IPS-NIHi11 (cell line): ENCODE data around the gene SOX13.

Experiments
- DNase-seq: peaks from one replicate; pipeline ENCODE4 v3.0.0; 2012; ENCODE audit warnings: mixed read lengths, low spot score

SOX13 gene

GRCh38 chr1:204106825-204107224 lies 33.9 kb downstream of the SOX13 start:
- DNase-seq = no peak

GRCh38 chr1:204107892-204108291 lies 35.0 kb downstream of the SOX13 start:
- no peak for DNase-seq

- DNase-seq = peak; percentile 88
Observed at GRCh38 chr1:204108312-204109141, 35.6 kb downstream of the SOX13 start.

- DNase-seq = no peak
Observed at GRCh38 chr1:204110894-204111633, 38.1 kb downstream of the SOX13 start.

- no peak for DNase-seq
Observed at GRCh38 chr1:204112876-204113730, 40.2 kb downstream of the SOX13 start.

- DNase-seq = no peak
Observed at GRCh38 chr1:204113896-204114295, 41.0 kb downstream of the SOX13 start.

GRCh38 chr1:204114606-204115005 lies 41.7 kb downstream of the SOX13 start:
- DNase-seq = no peak

- DNase-seq = no peak
Observed at GRCh38 chr1:204115116-204115515, 42.2 kb downstream of the SOX13 start.

- no peak for DNase-seq
Observed at GRCh38 chr1:204116539-204116938, 43.6 kb downstream of the SOX13 start.

- no peak for DNase-seq
Observed at GRCh38 chr1:204121840-204122555, 49.1 kb downstream of the SOX13 start.

- DNase-seq = peak; percentile 83
Observed at GRCh38 chr1:204123376-204123775, 50.5 kb downstream of the SOX13 start.

GRCh38 chr1:204124639-204125038 lies 51.7 kb downstream of the SOX13 start:
- DNase-seq = no peak

GRCh38 chr1:204125759-204126351 lies 52.9 kb downstream of the SOX13 start:
- no peak for DNase-seq

- DNase-seq = no peak
Observed at GRCh38 chr1:204126386-204126785, 53.5 kb downstream of the SOX13 start.

- DNase-seq = no peak
Observed at GRCh38 chr1:204126956-204127355, 54.0 kb downstream of the SOX13 start.

GRCh38 chr1:204127597-204128242 lies 54.8 kb downstream of the SOX13 start:
- peak; percentile 74 for DNase-seq

GRCh38 chr1:204128464-204128963 lies 55.6 kb downstream of the SOX13 start:
- no peak for DNase-seq

GRCh38 chr1:204128964-204129896 lies 56.3 kb downstream of the SOX13 start:
- DNase-seq = peak; percentile 96

GRCh38 chr1:204130178-204130577 lies 57.3 kb downstream of the SOX13 start:
- no peak for DNase-seq
